Activated naive CD4-positive, alpha-beta T cell treated with anti-CD3 and anti-CD28 coated beads for 36 hours (primary cell): ENCODE measurements around the gene ALG11. TPM values are rescaled to one million over a fixed set of nuclear protein-coding genes. Genes with fewer than 3 reads are reported as not detected.
"Not testable (repeated sequence)": the region's sequence is repeated elsewhere in the genome, so short reads cannot be mapped to it uniquely, and the experiment has no call there.

Experiments used
- CTCF ChIA-PET: fragments of 350-600 bp; sonication (Branson Sonifier 250); formaldehyde crosslinking; loops from one replicate; lab custom pipeline; 2021; ENCODE audit warnings: antibody characterized with exemption; lab: Charles Lee
- DNase-seq: peaks from one replicate; pipeline ENCODE4 v3.0.0-alpha.2; 2020
- H3K27ac Mint-ChIP-seq: one replicate; pipeline ENCODE4 v1.8.0; 2021; ENCODE audit warnings: mild to moderate bottlenecking, mixed read lengths
- H3K27me3 Mint-ChIP-seq: one replicate; pipeline ENCODE4 v1.8.0; 2021; ENCODE audit warnings: low read depth, mixed read lengths
- H3K36me3 Mint-ChIP-seq: one replicate; pipeline ENCODE4 v1.8.0; 2021; ENCODE audit warnings: low read depth, mixed read lengths
- H3K4me1 Mint-ChIP-seq: one replicate; pipeline ENCODE4 v1.8.0; 2021; ENCODE audit warnings: low read depth, mixed read lengths
- H3K4me3 Mint-ChIP-seq: one replicate; pipeline ENCODE4 v1.8.0; 2021; ENCODE audit warnings: mild to moderate bottlenecking, moderate library complexity, mixed read lengths
- H3K9me3 Mint-ChIP-seq: one replicate; pipeline ENCODE4 v1.8.0; 2021; ENCODE audit warnings: mixed read lengths
- intact Hi-C: fragments of 100-400 bp; cut with micrococcal nuclease; formaldehyde crosslinking; loops from one replicate; pipeline ENCODE4 v1.15.1; 2023
- total RNA-seq, 2 experiments: library from RNA; stranded (reverse); gene quantifications; one replicate each; pipeline ENCODE4 v1.2.3, GENCODE V29; 2021

ALG11 gene
- total RNA-seq, 2 experiments from 2014 or later, result 12.6 to 15.6 TPM

DNA sequence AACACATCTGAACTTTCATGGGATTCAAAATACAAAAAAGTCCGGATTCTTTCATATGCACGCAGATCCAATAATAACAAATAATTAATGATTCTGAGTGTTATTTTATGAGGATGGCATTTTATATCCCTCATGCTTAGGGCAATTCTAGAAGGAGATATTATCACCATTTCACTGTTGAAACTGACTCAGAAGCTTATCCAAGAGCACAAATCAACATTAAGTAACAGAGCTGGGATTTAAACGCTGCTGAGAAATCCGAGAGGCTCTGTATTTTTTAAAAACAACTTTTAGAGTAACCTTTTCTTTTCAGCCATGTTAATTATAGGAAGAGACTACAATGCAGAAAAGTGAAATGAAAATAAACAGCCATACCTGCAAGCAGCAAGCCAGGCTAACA is 31.3 kb upstream of the ALG11 start:
- CTCF ChIA-PET, result interaction anchor here (1.0 kb wide), 3 partner anchors 9 to 147 kb away, joined by 3 read pairs; no protein-coding TSS in a partner anchor
- H3K27ac Mint-ChIP-seq, result no peak overlapping the region

GRCh38 chr13:51981355-51981754 is 30.8 kb upstream of the ALG11 start:
- CTCF ChIA-PET, result interaction anchor here (1.0 kb wide), 3 partner anchors 10 to 146 kb away, joined by 3 read pairs; no protein-coding TSS in a partner anchor
- H3K36me3 Mint-ChIP-seq, result no peaks in the 10 kb centered on the region
- intact Hi-C loops, result no loop called here

More for the DNA sequence above, 31.3 kb upstream of the ALG11 start:
- Mint-ChIP-seq H3K4me3 (no peak overlapping the region), H3K4me1 (no peaks in the 10 kb centered on the region), H3K27me3 (no peaks in the 10 kb centered on the region), H3K9me3 (peaks cover 3% of the 10 kb centered on the region), H3K36me3 (no peaks in the 10 kb centered on the region)
- no peak for DNase-seq
- intact Hi-C loops, result no loop called here

DNA sequence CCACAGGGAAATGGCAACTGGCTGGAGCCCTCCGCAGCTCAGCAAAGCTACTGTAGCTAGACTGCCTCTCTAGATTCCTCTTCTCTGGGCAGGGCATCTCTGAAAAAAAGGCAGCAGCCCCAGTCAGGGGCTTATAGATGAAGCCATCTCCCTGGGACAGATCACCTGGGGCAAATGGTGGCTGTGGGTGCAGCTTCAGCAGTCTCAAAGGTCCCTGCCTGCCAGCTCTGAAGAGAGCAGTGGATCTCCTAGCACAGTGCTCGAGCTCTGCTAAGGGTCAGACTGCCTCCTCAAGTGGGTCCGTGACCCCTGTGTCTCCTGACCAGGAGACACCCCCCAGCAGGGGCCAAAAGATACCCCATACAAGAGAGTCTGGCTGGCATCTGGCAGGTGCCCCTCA is 28.9 kb upstream of the ALG11 start:
- intact Hi-C loops, H3K4me1 Mint-ChIP-seq, H3K4me3 Mint-ChIP-seq, H3K36me3 Mint-ChIP-seq, H3K9me3 Mint-ChIP-seq, DNase-seq, H3K27ac Mint-ChIP-seq, H3K27me3 Mint-ChIP-seq: not testable (repeated sequence)
- CTCF ChIA-PET, result interaction anchor here (0.7 kb wide), 1 partner anchor 84 kb away, joined by 3 read pairs; no protein-coding TSS in a partner anchor

More at GRCh38 chr13:51981355-51981754, 30.8 kb upstream of the ALG11 start:
- Mint-ChIP-seq H3K27me3 (no peaks in the 10 kb centered on the region), H3K4me1 (no peaks in the 10 kb centered on the region), H3K4me3 (no peak overlapping the region), H3K9me3 (peaks cover 3% of the 10 kb centered on the region), H3K27ac (no peak overlapping the region)
- no peak for DNase-seq

DNA sequence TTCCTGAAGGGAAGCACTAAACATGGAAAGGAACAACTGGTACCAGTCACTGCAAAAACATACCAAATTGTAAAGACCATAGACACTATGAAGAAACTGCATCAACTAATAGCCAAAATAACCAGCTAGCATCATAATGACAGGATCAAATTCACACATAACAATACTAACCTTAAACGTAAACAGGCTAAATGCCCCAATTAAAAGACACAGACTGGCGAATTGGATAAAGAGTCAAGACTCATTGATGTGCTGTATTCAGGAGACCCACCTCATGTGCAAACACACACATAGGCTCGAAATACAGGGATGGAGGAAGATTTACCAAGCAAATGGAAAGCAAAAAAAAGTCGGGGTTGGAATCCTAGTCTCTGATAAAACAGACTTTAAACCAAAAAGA is 27.3 kb upstream of the ALG11 start:
- H3K36me3 Mint-ChIP-seq, H3K27me3 Mint-ChIP-seq, intact Hi-C loops, CTCF ChIA-PET, H3K4me3 Mint-ChIP-seq, DNase-seq, H3K4me1 Mint-ChIP-seq, H3K27ac Mint-ChIP-seq, H3K9me3 Mint-ChIP-seq: not testable (repeated sequence)

- no peaks in the 10 kb centered on the region for H3K27me3 Mint-ChIP-seq
- no peak overlapping the region for H3K4me3 Mint-ChIP-seq
- CTCF ChIA-PET, result no interaction called here
- intact Hi-C loops, result no loop called here
- no peak for DNase-seq
- peaks cover 4% of the 10 kb centered on the region for H3K9me3 Mint-ChIP-seq
- no peak overlapping the region for H3K27ac Mint-ChIP-seq
- H3K4me1 Mint-ChIP-seq, result no peaks in the 10 kb centered on the region
- peaks cover 1% of the 10 kb centered on the region for H3K36me3 Mint-ChIP-seq
Measured at GRCh38 chr13:51988988-51989618, 23.1 kb upstream of the ALG11 start.

DNA sequence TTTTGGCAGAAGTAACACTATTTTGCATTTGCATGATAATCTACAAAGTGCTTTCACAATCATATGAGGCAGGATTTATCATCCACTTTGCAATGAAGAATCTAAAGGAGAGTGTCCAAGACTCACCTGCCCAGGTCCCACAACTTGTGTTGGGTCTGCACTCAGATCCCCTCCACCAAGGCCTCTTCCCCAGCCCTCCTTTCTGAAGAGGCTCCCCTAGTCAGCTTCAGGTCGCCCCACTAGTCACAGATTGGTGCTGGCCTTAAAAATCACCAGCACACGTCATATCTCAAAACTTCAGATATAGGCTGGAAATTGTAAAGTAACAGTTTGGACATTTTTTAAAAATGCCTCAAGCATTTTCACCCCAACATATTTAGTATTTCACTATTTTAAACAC is 18.5 kb upstream of the ALG11 start:
- Mint-ChIP-seq H3K4me3 (no peak overlapping the region), H3K9me3 (no peaks in the 10 kb centered on the region), H3K27ac (no peak overlapping the region), H3K27me3 (no peaks in the 10 kb centered on the region), H3K36me3 (no peaks in the 10 kb centered on the region), H3K4me1 (no peaks in the 10 kb centered on the region)
- intact Hi-C loops, result no loop called here
- CTCF ChIA-PET, result interaction anchor here (0.6 kb wide), 1 partner anchor 128 kb away, joined by 3 read pairs; no protein-coding TSS in a partner anchor
- no peak for DNase-seq

DNA sequence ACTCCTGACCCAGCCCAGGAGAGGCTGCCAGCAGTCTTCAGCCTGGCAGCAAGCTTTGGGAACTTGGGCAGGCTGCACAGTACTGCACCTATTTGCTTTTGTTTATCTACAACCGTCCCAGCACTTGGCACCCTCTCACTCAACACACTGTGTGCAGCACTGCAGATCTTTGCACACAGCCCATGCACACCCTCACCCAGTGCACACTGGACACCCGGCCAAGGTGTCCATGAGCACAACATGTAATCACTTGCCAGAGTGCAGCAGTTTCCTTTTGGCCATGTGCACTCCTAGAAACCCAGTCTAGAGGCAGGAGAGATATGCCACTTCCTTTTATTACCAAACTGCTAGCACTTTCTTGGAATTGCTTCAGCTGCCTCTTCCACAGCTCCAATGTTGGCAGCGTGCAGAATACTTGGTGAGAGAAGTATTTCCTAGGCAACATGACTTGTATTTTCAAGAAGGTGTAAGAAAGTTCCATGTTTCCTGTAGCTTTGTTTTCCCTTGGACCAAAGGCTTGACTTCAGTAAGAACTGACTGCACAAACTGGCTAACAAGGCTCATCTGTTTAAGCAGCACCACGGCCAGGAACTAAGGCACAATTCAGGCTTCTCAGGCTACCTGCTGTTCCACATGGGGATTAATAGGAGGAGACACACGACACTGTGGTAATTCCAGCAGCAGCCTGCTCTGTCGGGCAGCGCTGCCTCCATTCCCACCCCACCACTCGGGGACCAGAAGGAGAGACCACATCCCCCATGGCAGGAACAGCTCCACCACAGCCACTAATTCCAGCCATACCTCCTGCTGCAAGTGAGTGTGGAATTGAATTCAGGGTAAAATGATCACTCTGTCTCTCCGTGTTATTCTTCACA is 16.3 kb upstream of the ALG11 start:
- Mint-ChIP-seq H3K27ac (no peak overlapping the region), H3K27me3 (no peaks in the 10 kb centered on the region), H3K4me3 (no peak overlapping the region), H3K36me3 (no peaks in the 10 kb centered on the region), H3K9me3 (no peaks in the 10 kb centered on the region), H3K4me1 (no peaks in the 10 kb centered on the region)
- intact Hi-C loops, result no loop called here
- DNase-seq, result no peak
- CTCF ChIA-PET, result no interaction called here

DNA sequence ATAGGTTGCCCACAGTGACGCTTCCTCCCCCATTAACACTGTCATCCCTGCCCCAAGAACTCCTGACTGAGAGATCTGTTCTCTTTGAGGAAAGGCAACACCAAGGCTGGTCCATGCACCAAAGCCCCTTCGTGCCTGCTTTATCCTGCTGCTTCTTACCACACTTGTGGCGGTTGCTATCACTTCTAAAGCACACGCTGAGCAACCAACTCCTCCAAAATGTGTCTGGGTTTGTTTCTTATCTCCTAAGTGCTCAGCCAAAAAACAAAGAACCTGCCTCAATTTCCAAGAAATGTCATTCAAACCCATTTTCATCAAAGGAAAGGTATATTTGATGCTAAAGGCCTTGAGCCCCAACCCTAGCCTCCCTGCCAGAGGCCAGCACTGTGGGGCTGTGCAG is 15.6 kb upstream of the ALG11 start:
- Mint-ChIP-seq H3K4me1 (no peaks in the 10 kb centered on the region), H3K36me3 (no peaks in the 10 kb centered on the region), H3K9me3 (no peaks in the 10 kb centered on the region), H3K4me3 (no peak overlapping the region), H3K27ac (no peak overlapping the region), H3K27me3 (no peaks in the 10 kb centered on the region)
- no peak for DNase-seq
- intact Hi-C loops, result no loop called here
- CTCF ChIA-PET, result no interaction called here

GRCh38 chr13:51997186-51997585 is 15.0 kb upstream of the ALG11 start:
- H3K4me3 Mint-ChIP-seq, result no peak overlapping the region
- H3K27ac Mint-ChIP-seq, result no peak overlapping the region
- DNase-seq, result no peak
- H3K9me3 Mint-ChIP-seq, result no peaks in the 10 kb centered on the region
- no peaks in the 10 kb centered on the region for H3K4me1 Mint-ChIP-seq
- intact Hi-C loops, result no loop called here
- CTCF ChIA-PET, result interaction anchor here (0.7 to 8.1 kb wide), 2 partner anchors 91 to 129 kb away, joined by 3 to 55 read pairs; partner anchors contain the start of gene NEK5
- H3K36me3 Mint-ChIP-seq, result no peaks in the 10 kb centered on the region
- H3K27me3 Mint-ChIP-seq, result no peaks in the 10 kb centered on the region

DNA sequence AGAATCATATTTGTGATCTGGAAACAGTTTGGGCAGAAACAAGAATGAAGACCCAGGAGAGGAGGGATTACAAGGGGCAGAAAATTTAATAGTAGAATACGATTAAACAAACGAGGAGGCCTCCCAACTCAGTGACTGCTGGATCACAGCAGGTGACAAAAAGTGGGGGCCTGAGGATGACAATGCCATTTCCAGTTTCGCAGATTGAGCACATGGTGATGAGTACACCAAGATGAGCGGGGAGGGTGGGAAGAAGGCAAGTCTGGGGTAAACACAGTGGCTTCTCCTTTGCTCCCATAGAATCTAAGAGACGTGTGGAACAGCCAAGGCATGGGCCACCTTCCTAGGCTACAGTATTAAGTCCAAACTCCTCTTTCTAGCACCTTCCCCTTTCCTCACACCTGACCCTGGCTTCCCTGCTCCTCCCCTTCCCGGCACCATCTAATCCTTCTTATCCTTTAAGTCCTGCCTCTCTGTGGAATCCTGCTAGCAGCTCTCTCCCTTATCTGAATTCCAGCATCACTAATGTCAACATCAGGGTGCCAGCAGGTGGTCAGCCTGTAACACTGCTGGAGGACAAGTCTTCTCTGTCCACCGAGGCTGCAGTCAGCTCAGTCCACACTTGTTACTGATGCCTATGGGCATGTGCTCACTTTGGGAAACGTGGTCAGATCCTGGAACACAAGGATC is 14.4 kb upstream of the ALG11 start:
- H3K4me1 Mint-ChIP-seq, result no peaks in the 10 kb centered on the region
- no peak for DNase-seq

GRCh38 chr13:51998723-51999509 is 13.3 kb upstream of the ALG11 start:
- Mint-ChIP-seq H3K4me3 (no peak overlapping the region), H3K27me3 (no peaks in the 10 kb centered on the region), H3K36me3 (no peaks in the 10 kb centered on the region), H3K4me1 (no peaks in the 10 kb centered on the region), H3K9me3 (no peaks in the 10 kb centered on the region), H3K27ac (no peak overlapping the region)
- CTCF ChIA-PET, result interaction anchor here (1.0 to 8.1 kb wide), 3 partner anchors 82 to 128 kb away, joined by 3 to 55 read pairs (median 3); partner anchors contain the start of gene NEK5
- intact Hi-C loops, result no loop called here
- no peak for DNase-seq

More for the DNA sequence above, 14.4 kb upstream of the ALG11 start:
- Mint-ChIP-seq H3K36me3 (no peaks in the 10 kb centered on the region), H3K4me3 (no peak overlapping the region), H3K9me3 (no peaks in the 10 kb centered on the region), H3K27ac (no peak overlapping the region), H3K27me3 (no peaks in the 10 kb centered on the region)
- intact Hi-C loops, result no loop called here
- CTCF ChIA-PET, result interaction anchor here (0.7 to 8.1 kb wide), 2 partner anchors 90 to 129 kb away, joined by 3 to 55 read pairs; partner anchors contain the start of gene NEK5
